OCI-LY7 (cell line): Measurements from ENCODE around the gene C2orf49.

Source experiments
- CTCF ChIP-seq: fragments of 200-600 bp; sonication (generic); conservative IDR thresholded peaks from 2 replicates; pipeline ENCODE4 v1.5.1; 2014; ENCODE audit warnings: mild to moderate bottlenecking, antibody characterized with exemption, low read length, moderate library complexity, mixed read lengths
- EZH2phosphoT487 ChIP-seq: fragments of 200-600 bp; sonication (generic); IDR thresholded peaks from 2 replicates; pipeline ENCODE4 v1.6.1; 2018; ENCODE audit warnings: low read depth, borderline replicate concordance, mild to moderate bottlenecking, mixed run types, antibody characterized with exemption, low read length, moderate library complexity, mixed read lengths

GRCh38 chr2:105364436-105365139 lies 27.2 kb downstream of the C2orf49 start:
- no peak for TF ChIP-seq CTCF
- no peak for TF ChIP-seq EZH2phosphoT487
